Right atrium auricular region (tissue), 2 donors: ENCODE data around the gene BCAN. TPM values are rescaled to one million over a fixed set of nuclear protein-coding genes. Genes with fewer than 3 reads are reported as not detected.
A peak's percentile ranks its signal among the peaks of the same experiment; 100 is the strongest.

Source experiments
- DNase-seq: peaks from one replicate; pipeline ENCODE4 v3.0.0-alpha.2; 2019; ENCODE audit warnings: low spot score
- H3K27ac ChIP-seq, 2 donors: fragments of 200-600 bp; sonication (generic); 1 replicate in 1 of 2; 2 replicates in 1 of 2; pipeline ENCODE4 v1.5.1; 2016 to 2019
- H3K27me3 ChIP-seq, 2 donors: fragments of 200-600 bp; sonication (generic); one replicate each; pipeline versions ENCODE4 v1.5.1 to v1.6.0; 2017 to 2019
- H3K36me3 ChIP-seq: fragments of 200-600 bp; sonication (generic); one replicate; pipeline ENCODE4 v1.5.1; 2016
- H3K4me1 ChIP-seq, 2 donors: fragments of 200-600 bp; sonication (generic); one replicate each; pipeline versions ENCODE4 v1.5.1 to v1.6.0; 2017 to 2019
- H3K4me3 ChIP-seq, 2 donors: fragments of 200-600 bp; sonication (generic); 1 replicate in 1 of 2; 2 replicates in 1 of 2; pipeline ENCODE4 v1.5.1; 2017 to 2019; ENCODE audit warnings: mild to moderate bottlenecking in 1 of 2, moderate library complexity in 1 of 2
- H3K9me3 ChIP-seq, 2 donors: fragments of 200-600 bp; sonication (generic); one replicate each; pipeline ENCODE4 v1.5.1; 2019
- CTCF ChIP-seq, 2 donors: fragments of 200-600 bp; sonication (generic); IDR thresholded peaks; one replicate each; pipeline ENCODE4 v1.5.1; 2019; ENCODE audit warnings: antibody characterized with exemption in 2 of 2
- total RNA-seq, 2 donors: library from RNA; depleted of rRNA; stranded (reverse); fragments of >200 nt; gene quantifications; one replicate each; pipeline ENCODE4 v1.1.0, GENCODE V29; 2016

BCAN gene
- total RNA-seq, 2 donors from 2014 or later, result not detected

- no peak for DNase-seq
- Histone ChIP-seq H3K4me3 (no peak overlapping the region), H3K27me3 (peaks cover 8 to 25% of the 10 kb centered on the region in 2 donors), H3K27ac (no peak overlapping the region), H3K4me1 (peaks cover 0 to 28% of the 10 kb centered on the region in 2 donors), H3K36me3 (no peaks in the 10 kb centered on the region), H3K9me3 (no peaks in the 10 kb centered on the region)
- TF ChIP-seq CTCF (IDR thresholded peaks at IDR 0.05), result no peak
These were observed 19.2 kb upstream of the BCAN start for GRCh38 chr1:156622581-156623297.

GRCh38 chr1:156623946-156624813 is 17.7 kb upstream of the BCAN start:
- Histone ChIP-seq H3K4me1 (peaks cover 0 to 28% of the 10 kb centered on the region in 2 donors), H3K9me3 (no peaks in the 10 kb centered on the region), H3K36me3 (no peaks in the 10 kb centered on the region), H3K27me3 (peaks cover 8 to 25% of the 10 kb centered on the region in 2 donors), H3K4me3 (peak overlapping the region; percentile 23 to 50), H3K27ac (peak overlapping the region; percentile 53 to 55)
- DNase-seq, result no peak
- peak; percentile 30 to 55 for TF ChIP-seq CTCF (IDR thresholded peaks at IDR 0.05)

DNA sequence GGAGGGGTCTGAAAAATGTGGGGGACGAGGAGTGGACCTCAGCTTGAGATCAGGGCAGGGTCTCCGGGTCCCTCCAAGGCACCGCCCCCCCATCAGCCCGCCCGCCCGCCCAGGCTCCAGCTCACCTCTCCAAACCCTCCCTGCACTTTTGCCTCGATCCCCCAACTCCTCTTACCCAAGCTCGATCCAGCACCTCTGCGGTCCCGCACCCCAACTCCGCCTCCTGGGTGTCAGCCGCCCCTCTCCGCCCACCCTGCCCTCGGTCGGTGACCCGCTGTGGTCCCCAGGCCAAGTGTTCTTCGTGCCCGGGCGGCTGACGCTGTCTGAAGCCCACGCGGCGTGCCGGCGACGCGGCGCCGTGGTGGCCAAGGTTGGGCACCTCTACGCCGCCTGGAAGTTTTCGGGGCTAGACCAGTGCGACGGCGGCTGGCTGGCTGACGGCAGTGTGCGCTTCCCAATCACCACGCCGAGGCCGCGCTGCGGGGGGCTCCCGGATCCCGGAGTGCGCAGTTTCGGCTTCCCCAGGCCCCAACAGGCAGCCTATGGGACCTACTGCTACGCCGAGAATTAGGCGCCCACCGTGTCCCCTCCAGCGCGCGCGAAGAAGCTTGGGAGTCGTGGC is 17.0 kb upstream of the BCAN start:
- peak overlapping the region; percentile 53 to 55 for H3K27ac ChIP-seq
- peaks cover 8 to 25% of the 10 kb centered on the region in 2 donors for H3K27me3 ChIP-seq
- peak overlapping the region; percentile 23 to 50 for H3K4me3 ChIP-seq
- no peaks in the 10 kb centered on the region for H3K36me3 ChIP-seq
- no peaks in the 10 kb centered on the region for H3K9me3 ChIP-seq
- peaks cover 0 to 28% of the 10 kb centered on the region in 2 donors for H3K4me1 ChIP-seq
- TF ChIP-seq CTCF (IDR thresholded peaks at IDR 0.05), result no peak
- no peak for DNase-seq

DNA sequence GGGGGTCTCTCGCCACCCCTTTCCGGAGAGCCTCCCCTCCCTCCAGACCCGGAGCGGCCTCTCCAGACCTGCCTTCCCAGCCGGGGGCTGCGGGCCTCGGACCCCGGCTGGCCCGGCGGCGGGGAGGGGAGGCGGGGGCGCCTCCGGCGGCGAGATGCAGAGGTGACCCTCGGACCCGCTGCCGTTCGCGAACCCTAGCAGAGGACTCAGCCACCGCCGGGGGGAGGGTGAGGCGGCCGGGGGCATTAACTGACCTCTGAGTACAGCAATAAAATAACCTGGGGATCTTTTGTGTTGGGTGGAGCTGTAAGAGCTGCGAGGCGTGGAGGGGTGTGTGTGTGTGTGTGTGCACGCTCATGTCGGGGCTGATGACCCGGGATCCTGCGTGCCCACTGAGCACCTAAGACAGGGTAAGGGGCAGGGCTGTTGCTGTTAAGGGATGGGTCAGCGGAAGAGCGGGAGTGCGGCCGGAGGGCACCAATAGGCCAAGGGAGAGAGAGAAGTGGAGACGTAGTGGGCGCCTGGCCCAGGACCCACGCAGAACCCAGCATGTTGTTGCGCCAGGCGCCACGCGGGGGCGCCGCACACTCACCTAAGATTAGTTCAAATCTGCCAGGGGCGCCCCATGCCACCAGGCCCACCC is 16.4 kb upstream of the BCAN start:
- peak; percentile 64 to 86 for TF ChIP-seq CTCF (IDR thresholded peaks at IDR 0.05)
- peak overlapping the region; percentile 23 to 50 for H3K4me3 ChIP-seq
- peaks cover 8 to 25% of the 10 kb centered on the region in 2 donors for H3K27me3 ChIP-seq
- peaks cover 0 to 28% of the 10 kb centered on the region in 2 donors for H3K4me1 ChIP-seq
- peak overlapping the region; percentile 53 to 55 for H3K27ac ChIP-seq
- no peaks in the 10 kb centered on the region for H3K9me3 ChIP-seq
- DNase-seq, result no peak
- no peaks in the 10 kb centered on the region for H3K36me3 ChIP-seq

DNA sequence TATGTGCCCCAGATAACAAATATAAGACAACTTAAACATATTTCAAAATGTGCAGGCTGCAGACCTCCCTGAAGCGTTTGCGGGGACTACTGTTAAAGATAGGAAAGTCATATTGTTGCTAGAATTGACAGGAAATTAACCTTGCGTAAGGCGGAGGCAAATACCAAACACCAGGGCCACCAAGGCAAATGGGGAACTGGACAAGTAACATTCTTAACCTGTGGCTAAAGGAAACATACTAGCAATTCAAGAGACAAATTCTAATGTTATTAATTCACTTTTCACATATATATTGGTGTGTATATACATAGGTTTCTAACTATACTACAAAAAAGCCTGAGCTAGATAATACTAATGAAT is 15.9 kb upstream of the BCAN start:
- Histone ChIP-seq H3K27ac (no peak overlapping the region), H3K9me3 (no peaks in the 10 kb centered on the region), H3K36me3 (no peaks in the 10 kb centered on the region), H3K27me3 (peaks cover 8 to 25% of the 10 kb centered on the region in 2 donors), H3K4me3 (peak overlapping the region in 1 of 2 donors; percentile 50), H3K4me1 (peaks cover 0 to 28% of the 10 kb centered on the region in 2 donors)
- no peak for DNase-seq
- peak in 1 of 2 donors; percentile 7 for TF ChIP-seq CTCF (IDR thresholded peaks at IDR 0.05)
